GM12875 (cell line): Measurements from ENCODE around the gene ZBTB17.

ENCODE experiments used
- H3K4me3 ChIP-seq: one replicate; pipeline ENCODE4 v1.5.1; 2011; ENCODE audit warnings: low read depth, low read length, control low read depth
- TF ChIP-seq, protein P1 (sequence below): IDR thresholded peaks from 2 replicates; pipeline ENCODE4 v1.5.1; 2011; ENCODE audit warnings: low read depth, mild to moderate bottlenecking, control low read depth, inconsistent platforms, low read length, moderate library complexity, borderline replicate concordance; ENCODE audit not compliant: insufficient read depth

Gene ZBTB17

DNA sequence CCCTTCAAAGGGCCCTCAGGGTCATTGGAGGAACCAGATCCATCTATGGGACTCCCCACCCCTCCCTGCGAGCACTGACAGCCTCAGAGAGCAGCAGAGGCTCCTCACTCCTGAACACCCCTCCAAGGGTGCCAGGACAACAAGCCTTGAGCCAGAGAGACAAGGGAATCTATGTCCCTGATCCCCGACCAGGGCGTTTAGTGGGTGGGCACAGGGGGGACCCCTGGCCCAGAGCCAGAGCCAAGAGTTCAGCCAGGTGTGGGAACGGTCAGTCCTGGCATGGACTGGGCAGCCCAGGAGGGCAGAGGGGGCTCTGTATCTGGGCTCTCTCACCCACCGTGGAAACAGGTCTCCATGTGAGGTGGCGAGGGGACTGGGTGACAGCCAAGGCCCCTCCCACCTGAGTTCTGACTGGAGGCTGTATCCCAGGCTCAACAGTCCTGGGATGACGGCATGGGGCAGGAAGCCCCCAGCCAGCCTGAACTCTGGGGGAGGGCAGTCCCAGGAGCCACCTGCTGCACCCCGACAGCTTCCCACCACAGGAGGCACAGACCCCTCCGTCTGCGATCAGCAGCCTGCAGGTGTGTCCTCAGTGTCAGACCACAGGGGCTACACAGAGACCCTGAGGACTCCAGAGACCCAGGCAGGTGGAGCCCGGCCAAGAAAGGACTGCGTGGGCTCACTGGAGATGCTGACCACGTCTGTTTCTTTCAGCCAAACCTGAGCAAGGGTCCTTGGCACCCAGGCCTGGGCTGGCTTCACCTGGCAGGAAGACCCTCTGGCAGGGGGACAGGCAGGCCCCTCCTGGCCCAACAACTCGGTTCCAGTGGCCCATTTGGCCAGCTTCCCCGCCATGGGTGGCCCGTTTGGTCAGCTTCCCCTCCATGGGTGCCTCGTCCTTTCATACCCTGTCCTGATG lies 16.9 kb upstream of the ZBTB17 start:
- H3K4me3 ChIP-seq: no peak overlapping the region

DNA sequence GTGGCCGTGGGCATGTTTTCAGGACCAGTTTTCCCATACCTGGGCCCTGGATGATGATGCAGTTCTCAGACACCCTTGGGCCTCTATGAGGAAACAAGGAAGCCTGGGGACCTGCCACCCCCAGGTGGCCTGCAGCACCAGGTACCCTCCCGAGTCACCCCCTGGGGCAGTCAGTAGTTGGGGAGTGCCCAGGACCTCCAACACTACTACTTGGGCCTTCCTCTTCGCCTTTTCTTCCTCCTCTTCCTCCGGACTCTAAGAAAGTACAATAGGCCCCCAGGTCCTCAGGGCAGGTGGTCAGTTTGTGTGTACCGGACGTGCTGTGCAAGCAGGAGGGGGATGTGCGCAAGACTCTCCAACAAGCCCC lies 16.3 kb upstream of the ZBTB17 start:
- TF ChIP-seq, protein P1, sequence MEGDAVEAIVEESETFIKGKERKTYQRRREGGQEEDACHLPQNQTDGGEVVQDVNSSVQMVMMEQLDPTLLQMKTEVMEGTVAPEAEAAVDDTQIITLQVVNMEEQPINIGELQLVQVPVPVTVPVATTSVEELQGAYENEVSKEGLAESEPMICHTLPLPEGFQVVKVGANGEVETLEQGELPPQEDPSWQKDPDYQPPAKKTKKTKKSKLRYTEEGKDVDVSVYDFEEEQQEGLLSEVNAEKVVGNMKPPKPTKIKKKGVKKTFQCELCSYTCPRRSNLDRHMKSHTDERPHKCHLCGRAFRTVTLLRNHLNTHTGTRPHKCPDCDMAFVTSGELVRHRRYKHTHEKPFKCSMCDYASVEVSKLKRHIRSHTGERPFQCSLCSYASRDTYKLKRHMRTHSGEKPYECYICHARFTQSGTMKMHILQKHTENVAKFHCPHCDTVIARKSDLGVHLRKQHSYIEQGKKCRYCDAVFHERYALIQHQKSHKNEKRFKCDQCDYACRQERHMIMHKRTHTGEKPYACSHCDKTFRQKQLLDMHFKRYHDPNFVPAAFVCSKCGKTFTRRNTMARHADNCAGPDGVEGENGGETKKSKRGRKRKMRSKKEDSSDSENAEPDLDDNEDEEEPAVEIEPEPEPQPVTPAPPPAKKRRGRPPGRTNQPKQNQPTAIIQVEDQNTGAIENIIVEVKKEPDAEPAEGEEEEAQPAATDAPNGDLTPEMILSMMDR: no peak
- H3K4me3 ChIP-seq: no peak overlapping the region

More for the DNA sequence above, 16.9 kb upstream of the ZBTB17 start:
- TF ChIP-seq, protein P1: no peak

DNA sequence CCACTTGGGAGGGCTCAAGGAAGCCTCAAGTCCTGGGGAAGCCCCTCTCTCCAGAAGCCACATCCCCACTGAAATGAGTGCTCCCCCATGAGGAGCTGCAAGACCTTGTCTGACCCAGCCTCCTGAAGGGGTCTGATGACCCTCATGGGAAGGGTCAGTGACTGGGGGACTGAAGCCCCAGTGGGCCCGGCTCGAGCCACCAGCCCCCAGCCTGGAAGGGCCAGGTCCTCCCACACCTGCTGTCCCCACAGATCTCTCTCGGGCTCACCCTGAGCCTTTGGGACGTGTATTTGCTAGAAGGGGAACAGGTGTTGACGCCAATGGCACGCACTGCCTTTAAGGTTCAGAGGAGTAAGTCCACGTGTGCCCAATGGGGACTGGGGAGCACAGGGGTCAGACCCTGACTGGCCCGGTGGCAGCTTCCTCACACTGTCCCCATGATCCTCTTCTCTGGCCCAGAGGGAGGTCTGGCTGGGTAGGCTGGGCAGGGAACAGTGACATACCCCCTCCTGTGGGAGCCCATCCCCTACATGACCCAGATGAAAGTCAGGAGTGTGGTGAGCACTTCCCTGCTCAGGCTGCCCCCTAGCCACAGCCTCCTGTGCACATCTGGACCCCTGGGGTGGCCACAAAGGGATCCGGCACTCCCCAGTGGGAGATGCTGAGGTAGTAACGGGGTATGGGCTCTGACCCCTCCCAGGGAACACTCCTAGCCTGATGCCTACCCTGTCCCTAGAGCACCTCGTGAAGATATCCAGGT lies 15.7 kb upstream of the ZBTB17 start:
- TF ChIP-seq, protein P1: no peak
- no peak overlapping the region for H3K4me3 ChIP-seq

DNA sequence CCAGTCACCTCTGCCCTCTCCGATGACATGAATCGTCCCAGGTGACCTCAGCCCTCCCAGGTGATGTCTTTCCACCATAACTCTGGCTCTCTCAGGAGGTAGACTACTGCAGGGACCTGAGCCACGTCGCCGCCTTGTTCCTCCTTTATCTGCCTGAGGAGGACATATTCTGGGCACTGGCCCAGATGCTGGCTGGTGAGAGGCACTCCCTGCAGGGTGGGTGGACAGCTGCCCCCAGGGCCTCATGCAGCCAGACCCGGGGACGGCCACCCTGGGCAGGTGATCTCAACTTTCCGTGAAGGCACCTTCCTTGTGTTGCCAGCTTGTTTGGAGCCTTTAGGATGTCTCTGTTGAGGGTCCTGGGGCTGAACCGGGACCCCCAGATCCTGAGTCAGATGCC lies 13.9 kb upstream of the ZBTB17 start:
- TF ChIP-seq, protein P1: no peak
- H3K4me3 ChIP-seq: no peak overlapping the region

DNA sequence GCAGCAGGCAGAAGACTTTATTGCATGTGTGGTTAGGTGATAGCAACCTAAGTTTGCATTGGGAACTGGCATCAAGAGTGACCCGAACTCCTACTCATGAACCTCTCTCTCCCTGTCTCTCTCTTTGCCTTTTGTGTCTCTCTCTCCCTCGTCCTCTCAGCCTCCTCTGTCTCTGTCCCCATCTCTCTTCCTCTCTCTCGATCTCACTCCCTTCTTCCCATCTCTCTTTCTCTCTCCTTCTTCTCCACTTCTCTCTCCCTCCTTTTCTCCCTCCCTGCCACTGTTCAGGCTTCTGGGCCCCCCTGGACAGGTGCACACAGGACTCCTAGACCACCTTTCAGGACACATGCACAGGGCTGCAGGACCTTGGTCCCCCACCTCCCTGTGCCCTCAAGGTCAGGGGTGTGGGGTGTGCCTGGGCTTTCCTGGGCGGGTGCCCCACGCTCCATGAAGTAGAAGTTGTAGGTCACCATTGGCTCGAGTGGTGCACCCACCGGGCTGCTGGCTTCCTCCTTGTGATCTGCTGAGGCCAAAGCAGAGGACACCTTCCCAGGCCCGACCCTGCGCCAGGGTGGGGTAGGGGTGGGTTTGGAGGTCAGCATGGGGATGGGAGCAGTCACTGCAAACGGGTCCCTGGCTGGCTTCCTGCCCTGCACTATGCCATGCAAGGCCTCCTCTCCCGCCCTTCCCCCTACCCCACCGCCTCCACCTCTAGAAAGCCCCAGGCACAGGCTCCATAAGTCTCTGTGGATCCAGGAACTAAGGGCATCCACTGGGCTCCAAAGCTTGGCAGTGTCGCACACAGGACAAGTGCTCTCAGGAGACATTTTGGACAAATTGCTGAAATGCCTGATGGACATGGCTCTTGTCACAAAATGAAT lies 13.2 kb upstream of the ZBTB17 start:
- TF ChIP-seq, protein P1: no peak
- H3K4me3 ChIP-seq: no peak overlapping the region

DNA sequence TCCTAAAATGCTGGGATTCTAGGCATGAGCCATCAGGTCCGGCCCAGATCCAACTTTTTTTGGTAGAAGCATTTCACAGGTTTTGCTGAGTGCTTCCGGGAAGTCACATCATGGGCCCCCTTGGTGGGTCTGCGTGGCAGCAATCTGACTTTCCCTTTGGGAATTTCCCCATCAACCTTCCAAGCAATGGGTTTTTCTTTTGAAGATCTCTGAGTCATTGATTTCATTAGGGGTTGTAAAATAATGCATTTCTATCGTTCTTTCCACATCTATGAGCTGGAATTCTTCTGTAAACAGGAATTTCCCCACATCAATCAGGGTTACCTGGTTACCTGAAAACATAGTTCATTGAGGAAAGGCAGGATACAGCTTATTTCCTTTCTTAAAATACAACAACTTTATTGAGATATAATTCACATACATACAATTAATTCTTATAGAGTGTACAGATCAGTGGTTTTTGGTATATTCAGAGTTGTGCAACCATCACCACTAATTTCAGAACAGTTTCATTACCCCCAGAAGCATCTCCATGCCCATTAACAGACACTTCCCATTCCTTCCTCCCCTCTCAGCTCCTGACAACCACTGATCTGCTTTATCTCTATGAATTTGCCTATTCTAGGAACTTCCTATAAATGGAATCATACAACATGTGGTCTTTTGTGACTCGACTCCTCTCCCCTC lies 9.9 kb upstream of the ZBTB17 start:
- TF ChIP-seq, protein P1: no peak
- H3K4me3 ChIP-seq: no peak overlapping the region
